GM18907 (cell line): Measurements from ENCODE around the gene LRRK1.

Experiments used
- ATAC-seq: cut with Tn5 transposase; IDR thresholded peaks from one replicate; pipeline ENCODE4 v1.9.1; 2021; ENCODE audit warnings: mild to moderate bottlenecking, moderate library complexity; ENCODE audit not compliant: unreplicated experiment

The LRRK1 gene

GRCh38 chr15:101107625-101108460 lies 188.7 kb downstream of the LRRK1 start:
- no peak for ATAC-seq

- no peak for ATAC-seq
Measured at GRCh38 chr15:101108461-101108775, 189.3 kb downstream of the LRRK1 start.

GRCh38 chr15:101108791-101109190 lies 189.6 kb downstream of the LRRK1 start:
- ATAC-seq = no peak

GRCh38 chr15:101110681-101111569 lies 191.8 kb downstream of the LRRK1 start:
- ATAC-seq = no peak

GRCh38 chr15:101111570-101112262 lies 192.6 kb downstream of the LRRK1 start:
- no peak for ATAC-seq

- ATAC-seq = no peak
Measured at GRCh38 chr15:101112336-101113113, 193.4 kb downstream of the LRRK1 start.

GRCh38 chr15:101113114-101114005 lies 194.2 kb downstream of the LRRK1 start:
- ATAC-seq = no peak

- no peak for ATAC-seq
Measured at GRCh38 chr15:101114166-101114565, 195.0 kb downstream of the LRRK1 start.

GRCh38 chr15:101114610-101115009 lies 195.5 kb downstream of the LRRK1 start:
- no peak for ATAC-seq

- no peak for ATAC-seq
Measured at GRCh38 chr15:101115393-101115785, 196.2 kb downstream of the LRRK1 start.

- no peak for ATAC-seq
Measured at GRCh38 chr15:101115786-101116680, 196.9 kb downstream of the LRRK1 start.

- ATAC-seq = no peak
Measured at GRCh38 chr15:101116681-101116976, 197.5 kb downstream of the LRRK1 start.

GRCh38 chr15:101118116-101118515 lies 199.0 kb downstream of the LRRK1 start:
- no peak for ATAC-seq

GRCh38 chr15:101118615-101119014 lies 199.5 kb downstream of the LRRK1 start:
- ATAC-seq = no peak

- ATAC-seq = no peak
Measured at GRCh38 chr15:101119181-101119580, 200.0 kb downstream of the LRRK1 start.
